ENCODE data around the gene AGAP6.
"Not testable (repeated sequence)": the region's sequence is repeated elsewhere in the genome, so short reads cannot be mapped to it uniquely, and the experiment has no call there.

GRCh38 chr10:50052778-50053376 is 64.7 kb downstream of the AGAP6 start:
- TF ChIP-seq CTCF (IDR thresholded peaks at IDR 0.05; ENCODE audit: poor library complexity, severe bottlenecking); POLR2AphosphoS5 (IDR thresholded peaks at IDR 0.05); EP300 (conservative IDR thresholded peaks at IDR 0.05; ENCODE audit: poor library complexity, severe bottlenecking); EZH2 (IDR thresholded peaks at IDR 0.05; ENCODE audit: borderline replicate concordance, insufficient read depth, low read length, poor library complexity, severe bottlenecking); MXI1 (conservative IDR thresholded peaks at IDR 0.05; ENCODE audit: poor library complexity, severe bottlenecking); TAF1 (IDR thresholded peaks at IDR 0.05; ENCODE audit: low read depth); RAD21 (conservative IDR thresholded peaks at IDR 0.05); REST (IDR thresholded peaks at IDR 0.05; ENCODE audit: borderline replicate concordance): not testable (repeated sequence)

Measured in neural cell (in vitro differentiated cells).